Peyer's patch (tissue), 4 donors: ENCODE measurements around the gene CHTOP.

Experiments
- CTCF ChIP-seq, 6 experiments: fragments of 450-650 bp in 4 of 6; fragments of 200-600 bp in 2 of 6; sonication (generic) in 1 of 6; IDR thresholded peaks; one replicate each; pipeline ENCODE4 v1.5.1; 2017 to 2019; ENCODE audit warnings: antibody characterized with exemption in 6 of 6, mild to moderate bottlenecking in 3 of 6, moderate library complexity in 1 of 6
- POLR2A ChIP-seq, 2 donors: fragments of 450-650 bp; IDR thresholded peaks; one replicate each; pipeline ENCODE4 v1.5.1; 2017; ENCODE audit warnings: antibody characterized with exemption in 2 of 2, mild to moderate bottlenecking in 2 of 2, moderate library complexity in 2 of 2

DNA sequence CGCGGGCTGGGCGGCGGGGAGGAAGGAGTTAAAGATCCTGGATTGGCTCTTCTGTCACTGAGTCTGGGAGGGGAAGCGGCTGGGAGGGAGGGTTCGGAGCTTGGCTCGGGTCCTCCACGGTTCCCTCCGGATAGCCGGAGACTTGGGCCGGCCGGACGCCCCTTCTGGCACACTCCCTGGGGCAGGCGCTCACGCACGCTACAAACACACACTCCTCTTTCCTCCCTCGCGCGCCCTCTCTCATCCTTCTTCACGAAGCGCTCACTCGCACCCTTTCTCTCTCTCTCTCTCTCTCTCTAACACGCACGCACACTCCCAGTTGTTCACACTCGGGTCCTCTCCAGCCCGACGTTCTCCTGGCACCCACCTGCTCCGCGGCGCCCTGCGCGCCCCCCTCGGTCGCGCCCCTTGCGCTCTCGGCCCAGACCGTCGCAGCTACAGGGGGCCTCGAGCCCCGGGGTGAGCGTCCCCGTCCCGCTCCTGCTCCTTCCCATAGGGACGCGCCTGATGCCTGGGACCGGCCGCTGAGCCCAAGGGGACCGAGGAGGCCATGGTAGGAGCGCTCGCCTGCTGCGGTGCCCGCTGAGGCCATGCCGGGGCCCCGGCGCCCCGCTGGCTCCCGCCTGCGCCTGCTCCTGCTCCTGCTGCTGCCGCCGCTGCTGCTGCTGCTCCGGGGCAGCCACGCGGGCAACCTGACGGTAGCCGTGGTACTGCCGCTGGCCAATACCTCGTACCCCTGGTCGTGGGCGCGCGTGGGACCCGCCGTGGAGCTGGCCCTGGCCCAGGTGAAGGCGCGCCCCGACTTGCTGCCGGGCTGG, 44.9 kb downstream of the CHTOP start, which contains the start of gene NPR1:
- TF ChIP-seq POLR2A (IDR thresholded peaks at IDR 0.05) (no peak), CTCF (IDR thresholded peaks at IDR 0.05) (no peak)
